ENCODE results near the gene LASP1.

LASP1 gene

GRCh38 chr17:38958326-38958725 lies 88.5 kb downstream of the LASP1 start:
- TF ChIP-seq GATA3 (IDR thresholded peaks at IDR 0.05; ENCODE audit: low read depth, low read length) (no peak), GATA2 (IDR thresholded peaks at IDR 0.05; ENCODE audit: low read depth, low read length) (no peak)

GRCh38 chr17:38958756-38959155 lies 88.9 kb downstream of the LASP1 start:
- no peak for TF ChIP-seq GATA2 (IDR thresholded peaks at IDR 0.05; ENCODE audit: low read depth, low read length)

- TF ChIP-seq GATA3 (IDR thresholded peaks at IDR 0.05; ENCODE audit: low read depth, low read length) (no peak), GATA2 (IDR thresholded peaks at IDR 0.05; ENCODE audit: low read depth, low read length) (no peak)
Observed at GRCh38 chr17:38959508-38959907, 89.7 kb downstream of the LASP1 start.

- TF ChIP-seq GATA2 (IDR thresholded peaks at IDR 0.05; ENCODE audit: low read depth, low read length) (no peak), GATA3 (IDR thresholded peaks at IDR 0.05; ENCODE audit: low read depth, low read length) (no peak)
Observed at GRCh38 chr17:38960402-38960801, 90.5 kb downstream of the LASP1 start.

- no peak for TF ChIP-seq GATA3 (IDR thresholded peaks at IDR 0.05; ENCODE audit: low read depth, low read length)
- TF ChIP-seq GATA2 (IDR thresholded peaks at IDR 0.05; ENCODE audit: low read depth, low read length) = no peak
Observed at GRCh38 chr17:38961413-38961812, 91.6 kb downstream of the LASP1 start.

- TF ChIP-seq GATA3 (IDR thresholded peaks at IDR 0.05; ENCODE audit: low read depth, low read length) = no peak
- TF ChIP-seq GATA2 (IDR thresholded peaks at IDR 0.05; ENCODE audit: low read depth, low read length) = no peak
Observed at GRCh38 chr17:38967290-38967738, 97.5 kb downstream of the LASP1 start, which contains the start of gene FBXO47. FBXO47 (minus strand) TSS chr17:38967403; CDS start chr17:38963025, 4,378 bp downstream.

- TF ChIP-seq GATA3 (IDR thresholded peaks at IDR 0.05; ENCODE audit: low read depth, low read length) (no peak), GATA2 (IDR thresholded peaks at IDR 0.05; ENCODE audit: low read depth, low read length) (no peak)
Observed at GRCh38 chr17:38969281-38969680, 99.4 kb downstream of the LASP1 start.

- TF ChIP-seq GATA3 (IDR thresholded peaks at IDR 0.05; ENCODE audit: low read depth, low read length) (no peak), GATA2 (IDR thresholded peaks at IDR 0.05; ENCODE audit: low read depth, low read length) (no peak)
Observed at GRCh38 chr17:38970128-38970527, 100.3 kb downstream of the LASP1 start.

- TF ChIP-seq GATA3 (IDR thresholded peaks at IDR 0.05; ENCODE audit: low read depth, low read length) = no peak
- no peak for TF ChIP-seq GATA2 (IDR thresholded peaks at IDR 0.05; ENCODE audit: low read depth, low read length)
Observed at GRCh38 chr17:38970804-38971203, 100.9 kb downstream of the LASP1 start.
